Stimulated activated CD8-positive, alpha-beta memory T cell treated with anti-CD3 and anti-CD28 coated beads, Interleukin-7, amount 100 ng/mL, for 24 hours (primary cell): Measurements from ENCODE around the gene KCNAB1.
"Not testable (repeated sequence)": the region's sequence is repeated elsewhere in the genome, so short reads cannot be mapped to it uniquely, and the experiment has no call there.

ENCODE experiments used
- DNase-seq: peaks from one replicate; pipeline ENCODE4 v3.0.0-alpha.2; 2020; ENCODE audit warnings: low read depth

KCNAB1 gene

GRCh38 chr3:156120528-156121251 lies at the start of gene KCNAB1:
TSS of gene KCNAB1 (plus strand) at chr3:156120578.
- no peak for DNase-seq

GRCh38 chr3:156071031-156071430 lies 49.3 kb upstream of the KCNAB1 start:
- no peak for DNase-seq

- not testable (repeated sequence) for DNase-seq
Observed at GRCh38 chr3:156072950-156073657, 47.3 kb upstream of the KCNAB1 start.

GRCh38 chr3:156090126-156090525 lies 30.3 kb upstream of the KCNAB1 start:
- DNase-seq: no peak

GRCh38 chr3:156093964-156094363 lies 26.4 kb upstream of the KCNAB1 start:
- DNase-seq: no peak

GRCh38 chr3:156094391-156094790 lies 26.0 kb upstream of the KCNAB1 start:
- no peak for DNase-seq

- DNase-seq: not testable (repeated sequence)
Observed at GRCh38 chr3:156095652-156096051, 24.7 kb upstream of the KCNAB1 start.

GRCh38 chr3:156098437-156099035 lies 21.8 kb upstream of the KCNAB1 start:
- DNase-seq: no peak

- not testable (repeated sequence) for DNase-seq
Observed at GRCh38 chr3:156099348-156099747, 21.0 kb upstream of the KCNAB1 start.

GRCh38 chr3:156099984-156100383 lies 20.4 kb upstream of the KCNAB1 start:
- not testable (repeated sequence) for DNase-seq

GRCh38 chr3:156102267-156102931 lies 18.0 kb upstream of the KCNAB1 start:
- no peak for DNase-seq

- no peak for DNase-seq
Observed at GRCh38 chr3:156106721-156107373, 13.5 kb upstream of the KCNAB1 start.

GRCh38 chr3:156107504-156107903 lies 12.9 kb upstream of the KCNAB1 start:
- DNase-seq: no peak

GRCh38 chr3:156108616-156109015 lies 11.8 kb upstream of the KCNAB1 start:
- no peak for DNase-seq

- no peak for DNase-seq
Observed at GRCh38 chr3:156109989-156110388, 10.4 kb upstream of the KCNAB1 start.

GRCh38 chr3:156126467-156126866 lies 6.1 kb downstream of the KCNAB1 start:
- DNase-seq: no peak

- no peak for DNase-seq
Observed at GRCh38 chr3:156131241-156131640, 10.9 kb downstream of the KCNAB1 start.

GRCh38 chr3:156131799-156132198 lies 11.4 kb downstream of the KCNAB1 start:
- no peak for DNase-seq

GRCh38 chr3:156132313-156132712 lies 11.9 kb downstream of the KCNAB1 start:
- no peak for DNase-seq

GRCh38 chr3:156133076-156133475 lies 12.7 kb downstream of the KCNAB1 start:
- no peak for DNase-seq

GRCh38 chr3:156135921-156136638 lies 15.7 kb downstream of the KCNAB1 start:
- DNase-seq: no peak
